DOHH2 (cell line): ENCODE results near the gene CA9.

Experiments
- EZH2phosphoT487 ChIP-seq: fragments of 200-600 bp; sonication (generic); IDR thresholded peaks from 2 replicates; pipeline ENCODE4 v1.6.1; 2017; ENCODE audit warnings: borderline replicate concordance, mild to moderate bottlenecking, antibody characterized with exemption, low read length, moderate library complexity, mixed read lengths
- TF ChIP-seq, protein P1 (sequence below): fragments of 200-600 bp; sonication (generic); IDR thresholded peaks from one replicate; pipeline ENCODE4 v1.5.1; 2014; ENCODE audit warnings: antibody characterized with exemption, mild to moderate bottlenecking, low read depth, low read length; ENCODE audit not compliant: poor library complexity, severe bottlenecking

- TF ChIP-seq, protein P1, sequence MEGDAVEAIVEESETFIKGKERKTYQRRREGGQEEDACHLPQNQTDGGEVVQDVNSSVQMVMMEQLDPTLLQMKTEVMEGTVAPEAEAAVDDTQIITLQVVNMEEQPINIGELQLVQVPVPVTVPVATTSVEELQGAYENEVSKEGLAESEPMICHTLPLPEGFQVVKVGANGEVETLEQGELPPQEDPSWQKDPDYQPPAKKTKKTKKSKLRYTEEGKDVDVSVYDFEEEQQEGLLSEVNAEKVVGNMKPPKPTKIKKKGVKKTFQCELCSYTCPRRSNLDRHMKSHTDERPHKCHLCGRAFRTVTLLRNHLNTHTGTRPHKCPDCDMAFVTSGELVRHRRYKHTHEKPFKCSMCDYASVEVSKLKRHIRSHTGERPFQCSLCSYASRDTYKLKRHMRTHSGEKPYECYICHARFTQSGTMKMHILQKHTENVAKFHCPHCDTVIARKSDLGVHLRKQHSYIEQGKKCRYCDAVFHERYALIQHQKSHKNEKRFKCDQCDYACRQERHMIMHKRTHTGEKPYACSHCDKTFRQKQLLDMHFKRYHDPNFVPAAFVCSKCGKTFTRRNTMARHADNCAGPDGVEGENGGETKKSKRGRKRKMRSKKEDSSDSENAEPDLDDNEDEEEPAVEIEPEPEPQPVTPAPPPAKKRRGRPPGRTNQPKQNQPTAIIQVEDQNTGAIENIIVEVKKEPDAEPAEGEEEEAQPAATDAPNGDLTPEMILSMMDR: no peak
- TF ChIP-seq EZH2phosphoT487: no peak
Observed at GRCh38 chr9:35705372-35705771, 31.6 kb downstream of the CA9 start.
